HepG2 (cell line): ENCODE data around the gene TMEM132D. TPM values are rescaled to one million over a fixed set of nuclear protein-coding genes. Genes with fewer than 3 reads are reported as not detected.

ENCODE experiments used
- ATAC-seq: fragments of 200-7000 bp; cut with Tn5 transposase; 3 replicates; pipeline ENCODE4 v1.9.1; 2020; ENCODE audit warnings: mild to moderate bottlenecking, moderate library complexity
- BruUV-seq: library from RNA; stranded (reverse); fragments of 400-500 nt; replicated peaks from 2 replicates; lab custom pipeline; 2021; lab: Mats Ljungman, UMichigan
- CTCF ChIA-PET: fragments of 300-600 bp; formaldehyde crosslinking; extraction: SDS; loops from one replicate; lab custom pipeline; 2021; ENCODE audit warnings: low total read pairs, inconsistent platforms, low intra/inter-chr PET ratio; lab: Yijun Ruan, JAX
- POLR2A ChIA-PET: fragments of 350-600 bp; sonication (Branson Sonifier 250); formaldehyde crosslinking; loops from one replicate; lab custom pipeline; 2020; ENCODE audit warnings: antibody characterized with exemption, inconsistent platforms; lab: Yijun Ruan, JAX
- DNase-seq: peaks from one replicate; pipeline ENCODE4 v3.0.0-alpha.2; 2015; ENCODE audit warnings: low spot score
- FAIRE-seq: peaks from 3 replicates; lab custom pipeline; 2011; peaks lifted over from hg19 to GRCh38; lab: Jason Lieb, UNC
- H2AFZ ChIP-seq: one replicate; pipeline ENCODE4 v1.6.1; 2011; ENCODE audit warnings: low read length, inconsistent platforms
- H3K27ac ChIP-seq: fragments of 300-600 bp; 3 replicates; pipeline ENCODE4 v1.8.0; 2011; ENCODE audit warnings: mixed run types, mild to moderate bottlenecking, mixed read lengths, low read length, inconsistent platforms; ENCODE audit not compliant: insufficient read depth; ENCODE audit errors: extremely low read length
- H3K27me3 ChIP-seq, 2 experiments: fragments of 200-600 bp in 1 of 2; 2 replicates in 1 of 2; 3 replicates in 1 of 2; pipeline versions ENCODE4 v1.6.0 to v1.8.0; 2011; ENCODE audit warnings: low read length in 2 of 2, mild to moderate bottlenecking in 2 of 2, moderate library complexity in 2 of 2, inconsistent platforms in 1 of 2; ENCODE audit not compliant: insufficient read depth in 2 of 2, control insufficient read depth in 1 of 2
- H3K36me3 ChIP-seq, 2 experiments: fragments of 200-600 bp in 1 of 2; replicated peaks in 1 of 2; 2 replicates in 1 of 2; 3 replicates in 1 of 2; pipeline versions ENCODE4 v1.5.1 to v1.8.0; 2011; ENCODE audit warnings: low read length in 2 of 2, inconsistent platforms in 1 of 2; ENCODE audit not compliant: insufficient read depth in 2 of 2, control insufficient read depth in 1 of 2
- H3K4me1 ChIP-seq: 2 replicates; pipeline ENCODE4 v1.5.1; 2012; ENCODE audit warnings: low read length, inconsistent platforms; ENCODE audit not compliant: insufficient read depth
- H3K4me2 ChIP-seq: 2 replicates; pipeline ENCODE4 v1.6.0; 2011; ENCODE audit warnings: low read depth, low read length, inconsistent platforms
- H3K4me3 ChIP-seq, 3 experiments: fragments of 200-600 bp in 1 of 3; sonication (generic), shearing (Covaris generic) in 1 of 3; replicated peaks in 1 of 3; 2 replicates each; pipeline ENCODE4 v1.5.1; 2011 to 2016; ENCODE audit warnings: low read length in 3 of 3, inconsistent platforms in 2 of 3, low read depth in 2 of 3, mild to moderate bottlenecking in 2 of 3, control low read depth in 1 of 3, mixed read lengths in 1 of 3; ENCODE audit not compliant: insufficient read depth in 1 of 3
- H3K79me2 ChIP-seq: one replicate; pipeline ENCODE4 v1.6.1; 2011; ENCODE audit warnings: low read length, inconsistent platforms; ENCODE audit not compliant: insufficient read depth
- H3K9ac ChIP-seq: 2 replicates; pipeline ENCODE4 v1.6.0; 2011; ENCODE audit warnings: mild to moderate bottlenecking, low read depth, low read length, inconsistent platforms; ENCODE audit not compliant: insufficient read depth
- H3K9me3 ChIP-seq: 2 replicates; pipeline ENCODE4 v1.5.1; 2012; ENCODE audit warnings: mild to moderate bottlenecking, low read length
- H4K20me1 ChIP-seq: 2 replicates; pipeline ENCODE4 v1.6.0; 2011; ENCODE audit warnings: inconsistent platforms, mild to moderate bottlenecking, low read length, moderate library complexity; ENCODE audit not compliant: insufficient read depth
- CHD4 ChIP-seq: fragments of 200-600 bp; sonication (generic); IDR thresholded peaks from 2 replicates; pipeline ENCODE4 v1.7.0; 2017; ENCODE audit warnings: mild to moderate bottlenecking, low read length, borderline replicate concordance
- E2F1 ChIP-seq: sonication (generic); formaldehyde crosslinking; IDR thresholded peaks from 2 replicates; pipeline ENCODE4 v1.5.0; 2020; ENCODE audit warnings: missing genetic modification reagents
- E2F2 ChIP-seq: sonication (generic); formaldehyde crosslinking; IDR thresholded peaks from 2 replicates; pipeline ENCODE4 v1.4.0; 2020; ENCODE audit warnings: missing genetic modification reagents, borderline replicate concordance
- EZH2 ChIP-seq: conservative IDR thresholded peaks from 2 replicates; pipeline ENCODE4 v1.6.1; 2012; ENCODE audit warnings: mild to moderate bottlenecking, low read depth, low read length, moderate library complexity
- HNF1A ChIP-seq, 2 experiments: sonication (generic) in 1 of 2; formaldehyde crosslinking in 1 of 2; IDR thresholded peaks; 2 replicates each; pipeline versions ENCODE4 v1.4.0 to v1.6.1; 2016 to 2020; ENCODE audit warnings: borderline replicate concordance in 1 of 2, low read depth in 1 of 2, mild to moderate bottlenecking in 1 of 2, missing genetic modification reagents in 1 of 2
- MIXL1 ChIP-seq: IDR thresholded peaks from 2 replicates; pipeline ENCODE4 v1.6.1; 2016
- PPARG ChIP-seq: conservative IDR thresholded peaks from 2 replicates; pipeline ENCODE4 v1.6.1; 2016; ENCODE audit warnings: missing biosample characterization, missing genetic modification reagents
- RBM22 ChIP-seq: fragments of 200-400 bp; formaldehyde crosslinking; optimal IDR thresholded peaks from 2 replicates; pipeline ENCODE3; 2017; ENCODE audit warnings: mild to moderate bottlenecking, low read length, moderate library complexity
- SP2 ChIP-seq: sonication (generic); formaldehyde crosslinking; IDR thresholded peaks from 2 replicates; pipeline ENCODE4 v1.5.1; 2020; ENCODE audit warnings: mild to moderate bottlenecking, missing genetic modification reagents
- WIZ ChIP-seq: sonication (generic); formaldehyde crosslinking; IDR thresholded peaks from 2 replicates; pipeline ENCODE4 v1.5.1; 2020; ENCODE audit warnings: mild to moderate bottlenecking, missing genetic modification reagents
- ZNF362 ChIP-seq: sonication (generic); formaldehyde crosslinking; IDR thresholded peaks from 2 replicates; pipeline ENCODE4 v1.4.0; 2020; ENCODE audit warnings: missing genetic modification reagents, mild to moderate bottlenecking, borderline replicate concordance
- ZNF678 ChIP-seq: sonication (generic); formaldehyde crosslinking; IDR thresholded peaks from 2 replicates; pipeline ENCODE4 v1.4.0; 2020; ENCODE audit warnings: mild to moderate bottlenecking, missing genetic modification reagents
- WGBS: methylation state at CpG from one replicate; pipeline ENCODE4 v1.1.6; 2017; ENCODE audit warnings: low lambda C conversion rate; 5-methylcytosine and 5-hydroxymethylcytosine counted together
- in situ Hi-C: cut with HindIII; loops from 2 replicates; pipeline ENCODE4 v1.10.0; 2017; ENCODE audit warnings: low pct_unique_long_range_greater_than_20kb; ENCODE audit not compliant: extremely low pct_ligation_motif_present
- intact Hi-C: fragments of 100-400 bp; cut with micrococcal nuclease; formaldehyde crosslinking; loops from one replicate; pipeline ENCODE4 v1.10.0; 2022; ENCODE audit not compliant: unreplicated experiment
- polyA plus RNA-seq, 8 experiments: library from polyadenylated mRNA; depleted of rRNA in 3 of 8; stranded (reverse) in 7 of 8; unstranded in 1 of 8; fragments of >200 nt; fragmentation: Illumina TruSeq in 4 of 8; extraction: Trizol in 4 of 8; gene quantifications; 2 replicates each; pipeline versions ENCODE4 v1.2.1 to v1.2.3, GENCODE V29; 2011 to 2016; ENCODE audit warnings: low read depth in 4 of 8, missing spikeins in 1 of 8, mixed read lengths in 1 of 8; ENCODE audit not compliant: insufficient read depth in 1 of 8
- total RNA-seq, 5 experiments: library from RNA; depleted of rRNA; stranded (reverse); fragments of >200 nt; fragmentation: Illumina TruSeq; extraction: Trizol; gene quantifications; 2 replicates each; pipeline ENCODE4 v1.2.3, GENCODE V29; 2016; ENCODE audit warnings: low read depth in 1 of 5

Gene TMEM132D
- total and polyA plus RNA-seq, 2 of the 13 experiments (the other 11 are each of a cell fraction or from before 2014, with no cell fraction given): not detected

- intact Hi-C loops (no loop called here), in situ Hi-C loops (no loop called here)
- Histone ChIP-seq H3K4me1 (no peaks in the 10 kb centered on the region), H2AFZ (no peak overlapping the region), H3K9me3 (no peaks in the 10 kb centered on the region; the same call in 1 of the 2 replicates), H3K27ac (no peak overlapping the region), H3K27me3 (no peaks in the 10 kb centered on the region), H4K20me1 (no peaks in the 10 kb centered on the region), H3K4me3 (no peak overlapping the region), H3K9ac (no peak overlapping the region), H3K79me2 (no peaks in the 10 kb centered on the region), H3K4me2 (no peak overlapping the region), H3K36me3 (no peaks in the 10 kb centered on the region)
- ATAC-seq (no peak), DNase-seq (no peak), FAIRE-seq (no peak)
- CTCF ChIA-PET: no interaction called here
- POLR2A ChIA-PET: no interaction called here
- TF ChIP-seq E2F1 (CRISPR knock-in tag): no peak
- TF ChIP-seq ZNF678 (CRISPR knock-in tag): no peak
- TF ChIP-seq RBM22: no peak
- no peak for TF ChIP-seq WIZ (CRISPR knock-in tag)
- no peak for TF ChIP-seq SP2
- TF ChIP-seq MIXL1 (CRISPR knock-in tag): no peak
- no peak for TF ChIP-seq HNF1A (IDR thresholded peaks at IDR 0.05; ENCODE audit: low read depth)
- TF ChIP-seq HNF1A (CRISPR knock-in tag; IDR thresholded peaks at IDR 0.05; ENCODE audit: borderline replicate concordance): no peak
- TF ChIP-seq PPARG: no peak
- no peak for TF ChIP-seq CHD4
- TF ChIP-seq E2F2 (CRISPR knock-in tag): no peak
- no peak for TF ChIP-seq EZH2
- TF ChIP-seq ZNF362 (CRISPR knock-in tag): no peak
- WGBS: 2% methylated on average over 4 of the region's 7 CpGs
- no TSS peak for BruUV-seq
These were observed 286.0 kb downstream of the TMEM132D start for GRCh38 chr12:129617849-129618248.
